Gastroesophageal sphincter (tissue), 4 donors: ENCODE measurements around the gene MUC5B. TPM values are rescaled to one million over a fixed set of nuclear protein-coding genes. Genes with fewer than 3 reads are reported as not detected.

Experiments
- ATAC-seq: fragments of 150-250 bp; one replicate; pipeline ENCODE4 v1.9.1; 2016; ENCODE audit warnings: mild to moderate bottlenecking, moderate library complexity
- H3K27ac ChIP-seq, 4 donors: fragments of 200-600 bp; sonication (generic) in 3 of 4; 1 replicate in 3 of 4; 2 replicates in 1 of 4; pipeline ENCODE4 v1.5.1; 2016 to 2019
- H3K27me3 ChIP-seq: fragments of 200-600 bp; sonication (generic); one replicate; pipeline ENCODE4 v1.5.1; 2019
- H3K36me3 ChIP-seq, 2 donors: fragments of 200-600 bp; sonication (generic); one replicate each; pipeline ENCODE4 v1.5.1; 2019; ENCODE audit warnings: control low read depth in 1 of 2
- H3K4me1 ChIP-seq, 3 donors: fragments of 200-600 bp; sonication (generic); 1 replicate in 2 of 3; 2 replicates in 1 of 3; pipeline ENCODE4 v1.5.1; 2016 to 2019; ENCODE audit warnings: control low read depth in 2 of 3
- H3K4me3 ChIP-seq, 2 donors: fragments of 200-600 bp; sonication (generic); one replicate each; pipeline ENCODE4 v1.5.1; 2019; ENCODE audit warnings: mild to moderate bottlenecking in 1 of 2, moderate library complexity in 1 of 2
- H3K9me3 ChIP-seq, 3 donors: fragments of 200-600 bp; sonication (generic); one replicate each; pipeline ENCODE4 v1.5.1; 2017 to 2019; ENCODE audit warnings: control low read depth in 2 of 3
- EP300 ChIP-seq: sonication (generic); formaldehyde crosslinking; IDR thresholded peaks from one replicate; pipeline ENCODE4 v1.6.1; 2017; ENCODE audit warnings: antibody characterized with exemption, mild to moderate bottlenecking
- POLR2A ChIP-seq, 2 donors: fragments of 450-650 bp; IDR thresholded peaks; one replicate each; pipeline ENCODE4 v1.6.1; 2017; ENCODE audit warnings: antibody characterized with exemption in 2 of 2, mild to moderate bottlenecking in 2 of 2, moderate library complexity in 1 of 2
- POLR2AphosphoS5 ChIP-seq: sonication (generic); formaldehyde crosslinking; IDR thresholded peaks from one replicate; pipeline ENCODE4 v1.6.1; 2017; ENCODE audit warnings: antibody characterized with exemption
- WGBS, 2 donors: methylation state at CpG; one replicate each; pipeline ENCODE4 v1.1.5; 2018; ENCODE audit warnings: low coverage in 1 of 2; 5-methylcytosine and 5-hydroxymethylcytosine counted together
- total RNA-seq, 4 donors: library from RNA; depleted of rRNA; stranded (reverse); fragments of >200 nt; gene quantifications; one replicate each; pipeline ENCODE4 v1.1.0, GENCODE V29; 2016
- TF ChIP-seq, protein P1 (sequence below), 4 experiments: fragments of 200-600 bp in 2 of 4; fragments of 450-650 bp in 2 of 4; sonication (generic) in 1 of 4; IDR thresholded peaks; one replicate each; pipeline ENCODE4 v1.5.1; 2017 to 2019; ENCODE audit warnings: antibody characterized with exemption in 4 of 4, mild to moderate bottlenecking in 2 of 4, moderate library complexity in 2 of 4

Gene MUC5B
- total RNA-seq, 4 donors from 2014 or later: 0.13 to 199 (median 0.60) TPM

DNA sequence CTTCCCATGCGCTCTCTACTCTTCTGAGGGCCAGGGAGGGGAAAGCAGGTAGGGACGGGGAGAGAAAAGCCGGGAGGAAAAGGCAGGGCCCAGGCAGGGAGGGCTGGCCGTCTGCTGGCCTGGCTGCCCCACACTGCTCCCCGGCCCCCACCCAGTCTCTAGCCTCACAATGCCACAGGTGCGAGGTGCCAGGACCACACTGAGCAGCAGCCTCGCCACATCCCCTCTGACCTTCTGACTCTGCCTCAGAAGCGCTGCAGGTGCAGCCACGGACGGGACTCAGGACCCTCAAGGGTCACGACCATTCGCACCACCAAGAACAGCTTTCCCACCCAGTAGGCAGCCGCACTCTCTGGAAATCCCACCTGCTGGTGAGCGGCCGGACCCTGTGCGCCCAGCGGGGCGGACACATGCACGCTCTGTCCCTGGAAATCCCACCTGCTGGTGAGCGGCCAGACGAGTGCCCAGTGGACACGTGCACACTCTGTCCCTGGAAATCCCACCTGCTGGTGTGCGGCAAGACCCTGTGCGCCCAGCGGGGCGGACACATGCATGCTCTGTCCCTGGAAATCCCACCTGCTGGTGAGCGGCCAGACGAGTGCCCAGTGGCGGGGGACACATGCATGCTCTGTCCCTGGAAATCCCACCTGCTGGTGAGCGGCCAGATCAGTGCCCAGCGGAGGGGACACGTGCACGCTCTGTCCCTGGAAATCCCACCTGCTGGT is 66.5 kb downstream of the MUC5B start:
- ATAC-seq: no peak
- H3K4me1 ChIP-seq: peaks cover 0 to 10% (median 0%) of the 10 kb centered on the region in 3 donors

DNA sequence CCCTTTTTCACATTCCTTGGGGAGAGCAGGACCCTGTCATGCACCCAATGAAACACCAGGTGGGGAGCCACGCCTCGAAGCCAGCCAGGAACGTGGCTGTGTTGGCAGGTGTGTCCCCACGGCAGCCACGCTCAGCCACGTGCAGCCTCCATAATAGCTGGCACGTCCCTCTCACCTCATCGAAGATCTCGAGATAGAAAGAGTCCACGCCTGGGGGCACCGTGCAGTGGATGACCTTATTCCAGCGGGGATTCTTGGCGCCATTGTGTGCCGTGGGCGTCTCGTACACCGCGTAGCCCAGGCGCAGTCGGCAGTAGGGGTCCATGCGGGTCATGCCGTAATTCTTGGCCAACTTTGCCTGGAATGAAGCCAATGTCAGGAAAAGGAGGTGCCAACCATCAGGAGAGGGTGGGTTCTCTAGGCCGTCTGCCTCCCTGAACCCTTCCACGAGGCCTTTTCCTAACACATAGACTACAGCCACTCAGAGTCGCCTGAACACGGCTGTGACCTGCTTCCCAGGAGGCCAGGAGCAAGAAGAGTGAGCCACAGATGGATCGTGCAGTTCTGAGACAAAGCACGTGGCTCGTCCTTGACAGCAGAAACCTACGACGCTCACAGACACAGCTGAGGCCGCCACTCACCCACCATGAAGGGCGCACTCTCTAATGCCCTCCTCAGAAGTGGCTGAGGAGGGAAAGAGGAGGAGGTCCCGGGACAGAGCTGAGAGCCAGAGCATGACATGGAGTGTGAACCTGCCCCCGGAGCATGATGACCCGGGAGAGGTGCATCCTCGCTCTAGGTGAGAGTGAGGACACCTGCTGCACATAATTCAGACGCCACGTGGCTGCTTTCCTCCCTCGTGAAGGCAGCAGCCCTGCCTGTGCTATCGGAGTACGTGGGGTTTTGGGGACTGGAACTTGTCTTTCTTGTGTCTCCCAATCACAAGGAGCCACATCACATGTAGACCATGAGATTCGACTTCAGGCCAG is 67.5 kb downstream of the MUC5B start:
- Histone ChIP-seq H3K27me3 (no peaks in the 10 kb centered on the region), H3K9me3 (no peaks in the 10 kb centered on the region), H3K36me3 (peaks cover 0 to 86% of the 10 kb centered on the region in 2 donors), H3K4me3 (no peak overlapping the region), H3K4me1 (peaks cover 0 to 10% (median 0%) of the 10 kb centered on the region in 3 donors), H3K27ac (no peak overlapping the region)
- ATAC-seq: no peak
- 79 to 84% methylated on average over 3 to 5 of the region's 43 CpGs for WGBS, 2 donors
- TF ChIP-seq POLR2A (IDR thresholded peaks at IDR 0.05): no peak
- TF ChIP-seq EP300: no peak
- TF ChIP-seq, protein P1, sequence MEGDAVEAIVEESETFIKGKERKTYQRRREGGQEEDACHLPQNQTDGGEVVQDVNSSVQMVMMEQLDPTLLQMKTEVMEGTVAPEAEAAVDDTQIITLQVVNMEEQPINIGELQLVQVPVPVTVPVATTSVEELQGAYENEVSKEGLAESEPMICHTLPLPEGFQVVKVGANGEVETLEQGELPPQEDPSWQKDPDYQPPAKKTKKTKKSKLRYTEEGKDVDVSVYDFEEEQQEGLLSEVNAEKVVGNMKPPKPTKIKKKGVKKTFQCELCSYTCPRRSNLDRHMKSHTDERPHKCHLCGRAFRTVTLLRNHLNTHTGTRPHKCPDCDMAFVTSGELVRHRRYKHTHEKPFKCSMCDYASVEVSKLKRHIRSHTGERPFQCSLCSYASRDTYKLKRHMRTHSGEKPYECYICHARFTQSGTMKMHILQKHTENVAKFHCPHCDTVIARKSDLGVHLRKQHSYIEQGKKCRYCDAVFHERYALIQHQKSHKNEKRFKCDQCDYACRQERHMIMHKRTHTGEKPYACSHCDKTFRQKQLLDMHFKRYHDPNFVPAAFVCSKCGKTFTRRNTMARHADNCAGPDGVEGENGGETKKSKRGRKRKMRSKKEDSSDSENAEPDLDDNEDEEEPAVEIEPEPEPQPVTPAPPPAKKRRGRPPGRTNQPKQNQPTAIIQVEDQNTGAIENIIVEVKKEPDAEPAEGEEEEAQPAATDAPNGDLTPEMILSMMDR (IDR thresholded peaks at IDR 0.05): no peak
- TF ChIP-seq POLR2AphosphoS5: no peak

More for the DNA sequence above, 66.5 kb downstream of the MUC5B start:
- 93% methylated on average over 3 of the region's 33 CpGs; no CpG with 5 or more reads in 1 of the 2 donors for WGBS, 2 donors
- Histone ChIP-seq H3K4me3 (no peak overlapping the region), H3K27me3 (no peaks in the 10 kb centered on the region), H3K36me3 (peaks cover 0 to 90% of the 10 kb centered on the region in 2 donors), H3K27ac (no peak overlapping the region), H3K9me3 (no peaks in the 10 kb centered on the region)
- no peak for TF ChIP-seq POLR2A (IDR thresholded peaks at IDR 0.05)
- TF ChIP-seq EP300: no peak
- TF ChIP-seq POLR2AphosphoS5: no peak
- TF ChIP-seq, protein P1 (IDR thresholded peaks at IDR 0.05): no peak

DNA sequence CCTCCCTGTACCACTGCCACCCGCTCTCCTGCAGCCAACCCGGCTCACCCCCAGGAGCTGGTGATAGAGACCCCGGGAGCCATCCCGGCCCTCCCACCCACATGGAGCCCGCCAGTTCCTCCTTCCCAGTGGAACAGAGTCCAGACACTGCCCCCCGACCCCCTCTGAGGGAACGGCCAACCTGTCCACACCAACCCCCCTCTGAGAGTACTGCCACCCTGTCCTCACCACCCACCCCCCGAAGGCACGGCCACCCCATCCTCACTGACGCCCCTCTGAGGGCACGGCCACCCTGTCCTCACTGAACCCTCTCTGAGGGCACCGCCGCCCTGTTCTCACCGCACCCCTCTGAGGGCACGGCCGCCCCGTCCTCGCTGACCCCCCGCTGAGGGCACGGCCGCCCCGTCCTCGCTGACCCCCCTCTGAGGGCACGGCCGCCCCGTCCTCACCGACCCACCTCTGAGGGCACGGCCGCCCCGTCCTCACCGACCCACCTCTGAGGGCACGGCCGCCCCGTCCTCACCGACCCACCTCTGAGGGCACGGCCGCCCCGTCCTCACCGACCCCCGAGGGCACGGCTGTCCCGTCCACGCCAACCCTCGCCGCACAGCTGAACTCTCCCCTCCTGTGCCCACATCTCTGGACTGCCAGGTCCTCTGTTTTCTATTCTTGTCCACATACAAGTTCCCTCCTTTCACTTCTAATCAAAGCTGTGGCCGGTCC is 68.6 kb downstream of the MUC5B start:
- H3K27ac ChIP-seq: no peak overlapping the region
- no peak for TF ChIP-seq POLR2A (IDR thresholded peaks at IDR 0.05)
- no peak for TF ChIP-seq EP300
- TF ChIP-seq POLR2AphosphoS5: no peak
- TF ChIP-seq, protein P1 (IDR thresholded peaks at IDR 0.05): no peak

DNA sequence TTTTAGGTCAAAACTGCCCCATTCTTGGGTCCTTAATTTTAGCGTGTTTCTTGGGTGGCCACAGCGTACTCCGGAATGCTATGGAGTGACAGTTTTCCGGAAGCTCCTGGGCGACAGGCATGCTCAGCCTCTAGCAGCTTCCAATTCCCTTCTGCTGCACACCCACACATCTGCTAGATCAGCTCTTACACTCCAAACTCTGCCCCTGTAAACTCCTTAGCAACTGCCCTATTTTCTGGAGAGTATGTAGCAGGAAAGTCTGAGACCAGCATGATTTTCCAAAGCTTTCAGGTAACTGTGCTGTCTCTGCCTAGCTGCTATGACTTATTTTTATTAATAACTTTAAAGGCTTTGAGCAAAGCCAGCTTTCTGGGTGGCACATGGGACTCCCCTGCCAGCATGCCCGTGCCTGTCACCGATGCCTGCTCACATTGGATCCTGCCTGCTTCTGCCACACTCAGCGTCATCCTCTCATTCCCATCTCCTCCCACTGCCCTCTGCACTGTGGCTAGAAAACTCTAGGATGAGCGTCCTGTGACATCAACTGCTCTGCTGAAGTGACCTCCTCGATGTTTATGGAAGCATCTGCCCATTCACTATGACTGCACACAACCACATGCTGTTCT is 69.3 kb downstream of the MUC5B start:
- H3K9me3 ChIP-seq: no peaks in the 10 kb centered on the region
- 91 to 96% methylated on average over 5 of the region's 10 CpGs for WGBS, 2 donors
- ATAC-seq: no peak
- TF ChIP-seq, protein P1 (IDR thresholded peaks at IDR 0.05): no peak
- TF ChIP-seq EP300: no peak
- no peak overlapping the region for H3K27ac ChIP-seq
- H3K4me1 ChIP-seq: peaks cover 0 to 19% (median 0%) of the 10 kb centered on the region in 3 donors
- H3K36me3 ChIP-seq: peaks cover 0 to 76% of the 10 kb centered on the region in 2 donors
- H3K27me3 ChIP-seq: no peaks in the 10 kb centered on the region
- H3K4me3 ChIP-seq: no peak overlapping the region

More for the DNA sequence above, 68.6 kb downstream of the MUC5B start:
- Histone ChIP-seq H3K27me3 (no peaks in the 10 kb centered on the region), H3K4me1 (peaks cover 0 to 16% (median 0%) of the 10 kb centered on the region in 3 donors), H3K9me3 (no peaks in the 10 kb centered on the region), H3K36me3 (peaks cover 0 to 80% of the 10 kb centered on the region in 2 donors), H3K4me3 (no peak overlapping the region)
- no peak for ATAC-seq
- WGBS, 2 donors: 90 to 96% methylated on average over 2 to 21 of the region's 46 CpGs
